Endothelial cell of umbilical vein (primary cell): ENCODE results near the gene DAPK3. TPM values are rescaled to one million over a fixed set of nuclear protein-coding genes. Genes with fewer than 3 reads are reported as not detected.

Experiments used
- BruUV-seq: library from RNA; stranded (reverse); fragments of 400-500 nt; replicated peaks from 2 replicates; lab custom pipeline; 2021; lab: Mats Ljungman, UMichigan
- CTCF ChIA-PET: fragments of 300-600, 350-600 bp; sonication (Branson Sonifier 250); formaldehyde crosslinking; loops from one replicate; lab custom pipeline; 2021; ENCODE audit warnings: antibody characterized with exemption, inconsistent platforms; lab: Charles Lee
- POLR2A ChIA-PET: fragments of 300-600, 350-600 bp; sonication (Branson Sonifier 250); formaldehyde crosslinking; loops from one replicate; lab custom pipeline; 2021; ENCODE audit warnings: antibody characterized with exemption, inconsistent platforms; lab: Charles Lee
- DNase-seq: peaks from one replicate; pipeline ENCODE4 v3.0.0-alpha.2; 2011; ENCODE audit warnings: low read depth, low spot score
- FAIRE-seq: peaks from 2 replicates; lab custom pipeline; 2011; peaks lifted over from hg19 to GRCh38; lab: Jason Lieb, UNC
- H2AFZ ChIP-seq: 2 replicates; pipeline ENCODE4 v1.6.0; 2012; ENCODE audit warnings: low read depth, low read length, control low read depth, inconsistent platforms
- H3K27ac ChIP-seq: 2 replicates; pipeline ENCODE4 v1.5.1; 2011; ENCODE audit warnings: low read depth, mild to moderate bottlenecking, control low read depth, low read length, moderate library complexity; ENCODE audit not compliant: insufficient read depth
- H3K27me3 ChIP-seq, 2 experiments: 2 replicates each; pipeline versions ENCODE4 v1.6.0 to v1.6.1; 2011; ENCODE audit warnings: low read length in 2 of 2, mixed read lengths in 1 of 2; ENCODE audit not compliant: control insufficient read depth in 2 of 2, insufficient read depth in 2 of 2
- H3K36me3 ChIP-seq, 2 experiments: 2 replicates in 1 of 2; 3 replicates in 1 of 2; pipeline ENCODE4 v1.5.1; 2011; ENCODE audit warnings: low read length in 2 of 2, mild to moderate bottlenecking in 1 of 2, moderate library complexity in 1 of 2; ENCODE audit not compliant: control insufficient read depth in 2 of 2, insufficient read depth in 2 of 2; ENCODE audit errors: extremely low read depth in 1 of 2
- H3K4me1 ChIP-seq: 3 replicates; pipeline ENCODE4 v1.5.1; 2011; ENCODE audit warnings: mild to moderate bottlenecking, low read length; ENCODE audit not compliant: control insufficient read depth, insufficient read depth; ENCODE audit errors: extremely low read depth
- H3K4me2 ChIP-seq: 2 replicates; pipeline ENCODE4 v1.6.1; 2011; ENCODE audit warnings: low read length, control low read depth, mixed read lengths; ENCODE audit not compliant: insufficient read depth
- H3K4me3 ChIP-seq, 3 experiments: fragments of 200-600 bp in 1 of 3; sonication (generic), shearing (Covaris generic) in 1 of 3; replicated peaks in 1 of 3; 2 replicates each; pipeline ENCODE4 v1.5.1; 2011 to 2016; ENCODE audit warnings: control low read depth in 3 of 3, low read length in 3 of 3, mild to moderate bottlenecking in 2 of 3, inconsistent platforms in 1 of 3, low read depth in 1 of 3, moderate library complexity in 1 of 3; ENCODE audit not compliant: insufficient read depth in 1 of 3
- H3K79me2 ChIP-seq: 2 replicates; pipeline ENCODE4 v1.6.0; 2012; ENCODE audit warnings: low read length, inconsistent platforms; ENCODE audit not compliant: control insufficient read depth, insufficient read depth
- H3K9ac ChIP-seq: replicated peaks from 2 replicates; pipeline ENCODE3; 2011; ENCODE audit warnings: low read length, control low read depth; ENCODE audit not compliant: insufficient read depth; ENCODE audit errors: extremely low read depth
- H3K9me1 ChIP-seq: replicated peaks from 3 replicates; pipeline ENCODE4 v1.6.0; 2011; ENCODE audit warnings: mild to moderate bottlenecking, low read length; ENCODE audit not compliant: control insufficient read depth, insufficient read depth; ENCODE audit errors: extremely low read depth
- H3K9me3 ChIP-seq: replicated peaks from 2 replicates; pipeline ENCODE4 v1.5.1; 2012; ENCODE audit warnings: low read length, inconsistent platforms; ENCODE audit not compliant: control insufficient read depth, insufficient read depth
- H4K20me1 ChIP-seq: replicated peaks from 2 replicates; pipeline ENCODE3; 2011; ENCODE audit warnings: mild to moderate bottlenecking, low read length; ENCODE audit not compliant: control insufficient read depth, insufficient read depth; ENCODE audit errors: extremely low read depth
- EZH2 ChIP-seq: IDR thresholded peaks from 2 replicates; pipeline ENCODE4 v1.6.1; 2012; ENCODE audit warnings: borderline replicate concordance, low read depth, mild to moderate bottlenecking, moderate library complexity, low read length, inconsistent platforms; ENCODE audit not compliant: severe bottlenecking
- FOS ChIP-seq: IDR thresholded peaks from 2 replicates; pipeline ENCODE4 v1.6.1; 2011; ENCODE audit warnings: mild to moderate bottlenecking, low read length, moderate library complexity, borderline replicate concordance; ENCODE audit not compliant: insufficient read depth
- GATA2 ChIP-seq: IDR thresholded peaks from 2 replicates; pipeline ENCODE4 v1.7.0; 2011; ENCODE audit warnings: low read depth, mild to moderate bottlenecking, moderate library complexity, mixed read lengths, low read length; ENCODE audit not compliant: insufficient read length, insufficient read depth
- JUN ChIP-seq: IDR thresholded peaks from 2 replicates; pipeline ENCODE4 v1.6.1; 2011; ENCODE audit warnings: borderline replicate concordance, low read depth; ENCODE audit not compliant: insufficient read length, insufficient read depth
- MYC ChIP-seq: IDR thresholded peaks from one replicate; pipeline ENCODE4 v1.6.1; 2011; ENCODE audit warnings: mild to moderate bottlenecking, low read depth, low read length
- POLR2A ChIP-seq: IDR thresholded peaks from 2 replicates; pipeline ENCODE4 v1.6.1; 2012; ENCODE audit warnings: low read depth, mild to moderate bottlenecking, control low read depth, low read length
- POLR2AphosphoS5 ChIP-seq: IDR thresholded peaks from 2 replicates; pipeline ENCODE4 v1.6.1; 2012; ENCODE audit warnings: low read depth, mild to moderate bottlenecking, control low read depth, low read length, moderate library complexity; ENCODE audit not compliant: insufficient read depth
- dilution Hi-C: fragments of 300-500 bp; cut with MboI; formaldehyde crosslinking; loops from one replicate; pipeline ENCODE4 v1.15.0; 2019; ENCODE audit warnings: low sequenced_read_pairs; ENCODE audit not compliant: extremely low pct_ligation_motif_present
- intact Hi-C: fragments of 100-400 bp; cut with micrococcal nuclease; formaldehyde crosslinking; loops from one replicate; pipeline ENCODE4 v1.10.0; 2022
- polyA plus RNA-seq, 4 experiments: library from polyadenylated mRNA; depleted of rRNA in 3 of 4; stranded (reverse) in 3 of 4; unstranded in 1 of 4; fragments of >200 nt; gene quantifications; 2 replicates each; pipeline versions ENCODE4 v1.2.1 to v1.2.3, GENCODE V29; 2011 to 2012; ENCODE audit warnings: missing spikeins in 1 of 4
- total RNA-seq: library from RNA; stranded (reverse); gene quantifications from 2 replicates; pipeline ENCODE4 v1.2.3, GENCODE V29; 2021
- TF ChIP-seq, protein P1 (sequence below): IDR thresholded peaks from 2 replicates; pipeline ENCODE4 v1.6.1; 2011; ENCODE audit not compliant: insufficient read depth, insufficient read length
- TF ChIP-seq, protein P2 (sequence below), 2 donors: IDR thresholded peaks; 1 replicate in 1 of 2; 2 replicates in 1 of 2; pipeline ENCODE4 v1.5.1; 2011; ENCODE audit warnings: low read length in 2 of 2, mild to moderate bottlenecking in 2 of 2, moderate library complexity in 2 of 2, control low read depth in 1 of 2, inconsistent platforms in 1 of 2, low read depth in 1 of 2; ENCODE audit not compliant: insufficient read depth in 1 of 2; ENCODE audit errors: extremely low read depth in 1 of 2

The DAPK3 gene
- total and polyA plus RNA-seq, 2 donors (not counting 3 experiments of a cell fraction or from before 2014, with no cell fraction given), result 157 to 175 TPM

GRCh38 chr19:4019578-4019977 is 48.7 kb upstream of the DAPK3 start:
- H3K9ac ChIP-seq, result no peak overlapping the region

More at GRCh38 chr19:4019578-4019977, 48.7 kb upstream of the DAPK3 start:
- Histone ChIP-seq H3K27me3 (no peaks in the 10 kb centered on the region), H4K20me1 (no peaks in the 10 kb centered on the region), H3K27ac (no peak overlapping the region), H3K4me3 (no peak overlapping the region), H3K9me3 (no peaks in the 10 kb centered on the region), H2AFZ (no peak overlapping the region), H3K36me3 (peaks cover 0 to 22% of the 10 kb centered on the region in 2 experiments), H3K4me2 (no peak overlapping the region), H3K79me2 (peaks cover 20% of the 10 kb centered on the region), H3K4me1 (peaks cover 2% of the 10 kb centered on the region), H3K9me1 (no peaks in the 10 kb centered on the region)
- TF ChIP-seq POLR2A (no peak), MYC (no peak), JUN (no peak), POLR2AphosphoS5 (no peak), GATA2 (no peak), EZH2 (no peak), FOS (no peak)
- TF ChIP-seq, protein P1, sequence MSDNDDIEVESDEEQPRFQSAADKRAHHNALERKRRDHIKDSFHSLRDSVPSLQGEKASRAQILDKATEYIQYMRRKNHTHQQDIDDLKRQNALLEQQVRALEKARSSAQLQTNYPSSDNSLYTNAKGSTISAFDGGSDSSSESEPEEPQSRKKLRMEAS, result no peak
- TF ChIP-seq, protein P2, sequence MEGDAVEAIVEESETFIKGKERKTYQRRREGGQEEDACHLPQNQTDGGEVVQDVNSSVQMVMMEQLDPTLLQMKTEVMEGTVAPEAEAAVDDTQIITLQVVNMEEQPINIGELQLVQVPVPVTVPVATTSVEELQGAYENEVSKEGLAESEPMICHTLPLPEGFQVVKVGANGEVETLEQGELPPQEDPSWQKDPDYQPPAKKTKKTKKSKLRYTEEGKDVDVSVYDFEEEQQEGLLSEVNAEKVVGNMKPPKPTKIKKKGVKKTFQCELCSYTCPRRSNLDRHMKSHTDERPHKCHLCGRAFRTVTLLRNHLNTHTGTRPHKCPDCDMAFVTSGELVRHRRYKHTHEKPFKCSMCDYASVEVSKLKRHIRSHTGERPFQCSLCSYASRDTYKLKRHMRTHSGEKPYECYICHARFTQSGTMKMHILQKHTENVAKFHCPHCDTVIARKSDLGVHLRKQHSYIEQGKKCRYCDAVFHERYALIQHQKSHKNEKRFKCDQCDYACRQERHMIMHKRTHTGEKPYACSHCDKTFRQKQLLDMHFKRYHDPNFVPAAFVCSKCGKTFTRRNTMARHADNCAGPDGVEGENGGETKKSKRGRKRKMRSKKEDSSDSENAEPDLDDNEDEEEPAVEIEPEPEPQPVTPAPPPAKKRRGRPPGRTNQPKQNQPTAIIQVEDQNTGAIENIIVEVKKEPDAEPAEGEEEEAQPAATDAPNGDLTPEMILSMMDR (IDR thresholded peaks at IDR 0.05; ENCODE audit: extremely low read depth in 1 of 2, insufficient read depth in 1 of 2, low read depth in 1 of 2, low read length in 2 of 2), result no peak
- DNase-seq (no peak), FAIRE-seq (no peak)
- BruUV-seq, result no TSS peak
- ChIA-PET CTCF (interaction anchor here (1.0 kb wide), 1 partner anchor 13 kb away, joined by 3 read pairs; no protein-coding TSS in a partner anchor), POLR2A (no interaction called here)
- dilution Hi-C loops (no loop called here), intact Hi-C loops (no loop called here)
